H9 (cell line): ENCODE measurements around the gene PDZD2. TPM values are rescaled to one million over a fixed set of nuclear protein-coding genes. Genes with fewer than 3 reads are reported as not detected.

Experiments used
- DNase-seq: peaks from one replicate; pipeline ENCODE4 v3.0.0-alpha.2; 2017
- H2AFZ ChIP-seq: one replicate; pipeline ENCODE4 v1.6.1; 2013; ENCODE audit warnings: mild to moderate bottlenecking, low read length, control low read depth, moderate library complexity
- H2AK5ac ChIP-seq: 2 replicates; pipeline ENCODE4 v1.6.1; 2013; ENCODE audit warnings: low read length, control low read depth, mixed read lengths; ENCODE audit not compliant: insufficient read length
- H2BK120ac ChIP-seq: one replicate; pipeline ENCODE4 v1.6.1; 2013; ENCODE audit warnings: low read depth, mild to moderate bottlenecking, low read length, control low read depth, inconsistent platforms; ENCODE audit not compliant: poor library complexity, severe bottlenecking
- H2BK12ac ChIP-seq: 2 replicates; pipeline ENCODE4 v1.6.1; 2013; ENCODE audit warnings: low read length, control low read depth, mixed read lengths, low read depth; ENCODE audit not compliant: insufficient read length
- H2BK15ac ChIP-seq: 2 replicates; pipeline ENCODE4 v1.6.1; 2013; ENCODE audit warnings: low read depth, low read length, control low read depth
- H2BK20ac ChIP-seq: one replicate; pipeline ENCODE4 v1.6.1; 2013; ENCODE audit warnings: low read depth, mild to moderate bottlenecking, low read length, control low read depth, inconsistent platforms; ENCODE audit not compliant: poor library complexity, severe bottlenecking
- H2BK5ac ChIP-seq: 2 replicates; pipeline ENCODE4 v1.6.1; 2013; ENCODE audit warnings: low read length, control low read depth, mixed read lengths; ENCODE audit not compliant: insufficient read length
- H3K14ac ChIP-seq: 2 replicates; pipeline ENCODE4 v1.6.1; 2013; ENCODE audit warnings: low read length, control low read depth; ENCODE audit not compliant: insufficient read depth
- H3K18ac ChIP-seq: 2 replicates; pipeline ENCODE4 v1.6.1; 2013; ENCODE audit warnings: low read depth, mild to moderate bottlenecking, mixed read lengths, low read length, control low read depth; ENCODE audit not compliant: insufficient read length
- H3K23ac ChIP-seq: 2 replicates; pipeline ENCODE4 v1.6.1; 2013; ENCODE audit warnings: low read length, control low read depth, mixed read lengths, low read depth; ENCODE audit not compliant: insufficient read length
- H3K23me2 ChIP-seq: 2 replicates; pipeline ENCODE4 v1.6.1; 2013; ENCODE audit warnings: low read depth, mild to moderate bottlenecking, mixed read lengths, low read length, control low read depth; ENCODE audit not compliant: insufficient read length, poor library complexity, severe bottlenecking
- H3K27ac ChIP-seq: 2 replicates; pipeline ENCODE4 v1.5.1; 2013; ENCODE audit warnings: low read length, control low read depth, mixed read lengths, low read depth; ENCODE audit not compliant: insufficient read length
- H3K27me3 ChIP-seq: 2 replicates; pipeline ENCODE4 v1.6.1; 2013; ENCODE audit warnings: low read length, control low read depth, inconsistent platforms; ENCODE audit not compliant: insufficient read depth
- H3K4ac ChIP-seq: 2 replicates; pipeline ENCODE4 v1.6.1; 2013; ENCODE audit warnings: low read depth, mild to moderate bottlenecking, control low read depth, inconsistent platforms, low read length, moderate library complexity
- H3K4me1 ChIP-seq: 2 replicates; pipeline ENCODE4 v1.6.1; 2013; ENCODE audit warnings: low read length, control low read depth, inconsistent platforms; ENCODE audit not compliant: insufficient read depth
- H3K4me2 ChIP-seq: 2 replicates; pipeline ENCODE4 v1.6.1; 2013; ENCODE audit warnings: low read length, control low read depth, mixed read lengths; ENCODE audit not compliant: insufficient read length, insufficient read depth
- H3K56ac ChIP-seq: 2 replicates; pipeline ENCODE4 v1.6.1; 2013; ENCODE audit warnings: low read depth, mild to moderate bottlenecking, mixed read lengths, low read length, control low read depth; ENCODE audit not compliant: insufficient read length
- H3K79me1 ChIP-seq: 2 replicates; pipeline ENCODE4 v1.6.1; 2013; ENCODE audit warnings: low read depth, mild to moderate bottlenecking, moderate library complexity, low read length, control low read depth, inconsistent platforms; ENCODE audit not compliant: insufficient read depth, poor library complexity, severe bottlenecking
- H3K79me2 ChIP-seq: 2 replicates; pipeline ENCODE4 v1.6.1; 2013; ENCODE audit warnings: low read length, control low read depth, inconsistent platforms; ENCODE audit not compliant: insufficient read depth
- H3K9ac ChIP-seq: 2 replicates; pipeline ENCODE4 v1.6.1; 2013; ENCODE audit warnings: low read length, control low read depth, mixed read lengths; ENCODE audit not compliant: insufficient read length; ENCODE audit errors: extremely low read depth
- H3K9me3 ChIP-seq: one replicate; pipeline ENCODE4 v1.6.1; 2013; ENCODE audit warnings: low read depth, low read length, inconsistent platforms; ENCODE audit not compliant: control insufficient read depth
- H3T11ph ChIP-seq: one replicate; pipeline ENCODE4 v1.6.1; 2013; ENCODE audit warnings: mild to moderate bottlenecking, low read length, control low read depth, inconsistent platforms
- H4K20me1 ChIP-seq: one replicate; pipeline ENCODE4 v1.6.1; 2013; ENCODE audit not compliant: control insufficient read depth, insufficient read length, insufficient read depth
- H4K5ac ChIP-seq: 2 replicates; pipeline ENCODE4 v1.6.1; 2013; ENCODE audit warnings: low read depth, mild to moderate bottlenecking, mixed read lengths, low read length, control low read depth; ENCODE audit not compliant: insufficient read length
- H4K8ac ChIP-seq: replicated peaks from 2 replicates; pipeline ENCODE4 v1.6.1; 2013; ENCODE audit warnings: low read length, control low read depth, mixed read lengths, low read depth; ENCODE audit not compliant: insufficient read length
- H4K91ac ChIP-seq: 2 replicates; pipeline ENCODE4 v1.6.1; 2013; ENCODE audit warnings: low read depth, mild to moderate bottlenecking, moderate library complexity, mixed read lengths, low read length, control low read depth; ENCODE audit not compliant: insufficient read length
- H3K27ac Mint-ChIP-seq, 3 experiments: 2 replicates in 2 of 3; 3 replicates in 1 of 3; pipeline ENCODE4 v1.8.0; 2020 to 2021; ENCODE audit warnings: mixed read lengths in 3 of 3, mild to moderate bottlenecking in 1 of 3, moderate library complexity in 1 of 3
- H3K27me3 Mint-ChIP-seq: 2 replicates; pipeline ENCODE4 v1.8.0; 2021; ENCODE audit warnings: low read depth, mild to moderate bottlenecking, moderate library complexity, mixed read lengths
- H3K36me3 Mint-ChIP-seq, 3 experiments: 2 replicates in 2 of 3; 3 replicates in 1 of 3; pipeline ENCODE4 v1.8.0; 2020 to 2021; ENCODE audit warnings: low read depth in 3 of 3, mixed read lengths in 3 of 3; ENCODE audit not compliant: insufficient read depth in 1 of 3
- H3K4me1 Mint-ChIP-seq, 2 experiments: 2 replicates each; pipeline ENCODE4 v1.8.0; 2020; ENCODE audit warnings: mixed read lengths in 2 of 2
- H3K4me3 Mint-ChIP-seq, 2 experiments: 2 replicates in 1 of 2; 3 replicates in 1 of 2; pipeline ENCODE4 v1.8.0; 2020 to 2021; ENCODE audit warnings: mild to moderate bottlenecking in 2 of 2, mixed read lengths in 2 of 2, moderate library complexity in 1 of 2
- H3K9me3 Mint-ChIP-seq, 2 experiments: 2 replicates in 1 of 2; 3 replicates in 1 of 2; pipeline ENCODE4 v1.8.0; 2020; ENCODE audit warnings: mild to moderate bottlenecking in 2 of 2, mixed read lengths in 2 of 2, moderate library complexity in 1 of 2
- WGBS: extraction: QIAGEN DNeasy Blood & Tissue Kit; methylation state at CpG from one replicate; pipeline ENCODE4 v1.1.7; 2013; ENCODE audit warnings: missing lambda C conversion rate, low lambda C conversion rate, mixed read lengths; ENCODE audit not compliant: insufficient read length; ENCODE audit errors: extremely low coverage; 5-methylcytosine and 5-hydroxymethylcytosine counted together
- total RNA-seq: library from RNA; stranded (reverse); gene quantifications from 2 replicates; pipeline ENCODE4 v1.2.1, GENCODE V29; 2021
- TF ChIP-seq, protein P1 (sequence below): fragments of 200-600 bp; sonication (generic); conservative IDR thresholded peaks from 3 replicates; pipeline ENCODE4 v1.8.0; 2021; ENCODE audit warnings: antibody characterized with exemption, mild to moderate bottlenecking

PDZD2 gene
- total RNA-seq, 1 experiment from 2014 or later = 9.9 TPM

DNA sequence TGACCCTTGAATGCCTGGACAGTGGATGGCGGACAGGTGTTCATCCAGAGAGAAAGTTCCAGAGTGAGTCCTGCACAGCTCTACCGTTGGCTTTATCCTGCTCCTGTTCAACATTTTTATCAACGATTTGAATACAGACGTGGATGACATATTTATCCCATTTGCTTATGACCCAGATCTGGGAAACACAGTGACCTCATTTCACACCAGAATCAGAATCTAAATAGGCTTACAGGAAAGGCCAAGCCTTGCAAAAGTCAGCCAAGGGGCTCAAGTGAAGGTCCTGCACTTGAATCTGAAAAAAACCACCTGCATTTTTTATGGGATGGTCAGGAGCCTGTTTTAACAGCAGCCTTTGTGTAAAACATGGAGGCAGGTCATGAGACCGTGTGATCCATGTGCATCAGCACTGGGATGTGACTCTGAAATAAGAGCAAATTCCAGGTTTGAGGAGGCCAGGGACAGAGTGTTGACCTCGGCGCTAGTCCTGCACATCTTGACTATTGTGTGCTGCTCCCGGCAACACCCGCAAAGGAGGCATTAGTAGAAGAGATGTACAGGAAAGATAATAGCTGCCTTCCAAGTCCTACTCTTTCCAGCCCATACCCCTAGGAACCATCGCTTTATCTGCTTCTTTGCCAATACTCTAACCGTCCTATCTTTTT lies 18.5 kb downstream of the PDZD2 start:
- Mint-ChIP-seq H3K4me3 (no peak overlapping the region), H3K9me3 (no peaks in the 10 kb centered on the region), H3K27ac (no peak overlapping the region; a peak in 1 of 7 replicates), H3K27me3 (no peaks in the 10 kb centered on the region; the same call in none of the 2 replicates), H3K36me3 (no peaks in the 10 kb centered on the region; a peak in 2 of 7 replicates), H3K4me1 (peaks cover 18 to 22% of the 10 kb centered on the region in 2 experiments)
- H2BK12ac ChIP-seq = no peak overlapping the region
- no peak overlapping the region for H4K8ac ChIP-seq
- no peak overlapping the region for H3K18ac ChIP-seq
- H3K4me2 ChIP-seq = no peak overlapping the region
- WGBS = no CpG with 5 or more reads among the region's 11 CpGs
- no peaks in the 10 kb centered on the region for H3K9me3 ChIP-seq
- no peak overlapping the region for H2BK120ac ChIP-seq
- no peak overlapping the region for H3K14ac ChIP-seq
- H2BK15ac ChIP-seq = no peak overlapping the region
- no peak overlapping the region for H2BK20ac ChIP-seq
- H3K79me2 ChIP-seq = no peaks in the 10 kb centered on the region
- no peak overlapping the region for H3K56ac ChIP-seq
- H2AK5ac ChIP-seq = no peak overlapping the region
- H3K27ac ChIP-seq = no peak overlapping the region
- H2BK5ac ChIP-seq = no peak overlapping the region
- H3K4me1 ChIP-seq = peaks cover 8% of the 10 kb centered on the region; the same call in 1 of the 2 replicates
- no peak overlapping the region for H2AFZ ChIP-seq
- H3T11ph ChIP-seq = no peak overlapping the region
- no peaks in the 10 kb centered on the region for H4K20me1 ChIP-seq
- no peak overlapping the region for H4K91ac ChIP-seq
- no peak overlapping the region for H4K5ac ChIP-seq
- H3K4ac ChIP-seq = no peak overlapping the region
- no peak overlapping the region for H3K23ac ChIP-seq
- no peaks in the 10 kb centered on the region for H3K79me1 ChIP-seq
- H3K27me3 ChIP-seq = no peaks in the 10 kb centered on the region
- TF ChIP-seq, protein P1, sequence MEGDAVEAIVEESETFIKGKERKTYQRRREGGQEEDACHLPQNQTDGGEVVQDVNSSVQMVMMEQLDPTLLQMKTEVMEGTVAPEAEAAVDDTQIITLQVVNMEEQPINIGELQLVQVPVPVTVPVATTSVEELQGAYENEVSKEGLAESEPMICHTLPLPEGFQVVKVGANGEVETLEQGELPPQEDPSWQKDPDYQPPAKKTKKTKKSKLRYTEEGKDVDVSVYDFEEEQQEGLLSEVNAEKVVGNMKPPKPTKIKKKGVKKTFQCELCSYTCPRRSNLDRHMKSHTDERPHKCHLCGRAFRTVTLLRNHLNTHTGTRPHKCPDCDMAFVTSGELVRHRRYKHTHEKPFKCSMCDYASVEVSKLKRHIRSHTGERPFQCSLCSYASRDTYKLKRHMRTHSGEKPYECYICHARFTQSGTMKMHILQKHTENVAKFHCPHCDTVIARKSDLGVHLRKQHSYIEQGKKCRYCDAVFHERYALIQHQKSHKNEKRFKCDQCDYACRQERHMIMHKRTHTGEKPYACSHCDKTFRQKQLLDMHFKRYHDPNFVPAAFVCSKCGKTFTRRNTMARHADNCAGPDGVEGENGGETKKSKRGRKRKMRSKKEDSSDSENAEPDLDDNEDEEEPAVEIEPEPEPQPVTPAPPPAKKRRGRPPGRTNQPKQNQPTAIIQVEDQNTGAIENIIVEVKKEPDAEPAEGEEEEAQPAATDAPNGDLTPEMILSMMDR = no peak
- no peak overlapping the region for H3K9ac ChIP-seq
- no peaks in the 10 kb centered on the region for H3K23me2 ChIP-seq
- no peak for DNase-seq
